WTC11 (cell line): ENCODE data around the gene LDLRAD3. TPM values are rescaled to one million over a fixed set of nuclear protein-coding genes. Genes with fewer than 3 reads are reported as not detected.

Experiments used
- ATAC-seq: fragments of 200-7000 bp; cut with Tn5 transposase; 2 replicates; pipeline ENCODE4 v1.10.0; 2021; ENCODE audit warnings: mild to moderate bottlenecking, moderate library complexity
- CTCF ChIA-PET: fragments of 300-600 bp; sonication (Branson Sonifier 250); formaldehyde crosslinking; loops from one replicate; lab custom pipeline; 2021; ENCODE audit warnings: antibody characterized with exemption; lab: Charles Lee
- POLR2A ChIA-PET: fragments of 350-600 bp; sonication (Branson Sonifier 250); formaldehyde crosslinking; loops from one replicate; lab custom pipeline; 2021; ENCODE audit warnings: antibody characterized with exemption; lab: Charles Lee
- DNase-seq: peaks from one replicate; pipeline ENCODE4 v3.0.0; 2021; ENCODE audit warnings: low spot score
- H3K27ac Mint-ChIP-seq: 2 replicates; pipeline ENCODE4 v1.8.0; 2021; ENCODE audit warnings: mixed read lengths
- H3K27me3 Mint-ChIP-seq: 2 replicates; pipeline ENCODE4 v1.8.0; 2021; ENCODE audit warnings: low read depth, mild to moderate bottlenecking, moderate library complexity, mixed read lengths
- H3K36me3 Mint-ChIP-seq: 2 replicates; pipeline ENCODE4 v1.8.0; 2021; ENCODE audit warnings: mixed read lengths
- H3K4me1 Mint-ChIP-seq: 2 replicates; pipeline ENCODE4 v1.8.0; 2022; ENCODE audit warnings: mixed read lengths
- H3K4me3 Mint-ChIP-seq: 2 replicates; pipeline ENCODE4 v1.8.0; 2021; ENCODE audit warnings: mild to moderate bottlenecking, moderate library complexity, mixed read lengths
- H3K9me3 Mint-ChIP-seq: 2 replicates; pipeline ENCODE4 v1.8.0; 2021; ENCODE audit warnings: mixed read lengths
- CREB1 ChIP-seq: sonication (generic); formaldehyde crosslinking; IDR thresholded peaks from 2 replicates; pipeline ENCODE4 v1.8.0; 2023; ENCODE audit warnings: mild to moderate bottlenecking, missing genetic modification reagents
- GABPB1 ChIP-seq: sonication (generic); formaldehyde crosslinking; IDR thresholded peaks from 2 replicates; pipeline ENCODE4 v1.8.1; 2023; ENCODE audit warnings: mild to moderate bottlenecking, missing genetic modification reagents
- GTF2I ChIP-seq: fragments of 250-450 bp; sonication (Bioruptor Pico); conservative IDR thresholded peaks from 2 replicates; pipeline ENCODE4 v1.4.0; 2021; ENCODE audit warnings: mild to moderate bottlenecking
- HMGA2 ChIP-seq: fragments of 250-450 bp; sonication (Bioruptor Pico); IDR thresholded peaks from 2 replicates; pipeline ENCODE4 v1.4.0; 2021; ENCODE audit warnings: mild to moderate bottlenecking, moderate library complexity
- NFATC4 ChIP-seq: fragments of 250-450 bp; sonication (Bioruptor Pico); IDR thresholded peaks from 2 replicates; pipeline ENCODE4 v1.9.0; 2021; ENCODE audit warnings: mild to moderate bottlenecking
- NFYB ChIP-seq: sonication (generic); formaldehyde crosslinking; conservative IDR thresholded peaks from 2 replicates; pipeline ENCODE4 v1.8.0; 2022; ENCODE audit warnings: low read depth, missing genetic modification reagents
- NR3C1 ChIP-seq: sonication (generic); formaldehyde crosslinking; conservative IDR thresholded peaks from 2 replicates; pipeline ENCODE4 v1.8.1; 2023; ENCODE audit warnings: low read depth, mild to moderate bottlenecking, missing genetic modification reagents
- RORB ChIP-seq: fragments of 250-450 bp; sonication (Bioruptor Pico); IDR thresholded peaks from 2 replicates; pipeline ENCODE4 v1.9.0; 2021; ENCODE audit warnings: mild to moderate bottlenecking
- SMAD4 ChIP-seq: sonication (generic); formaldehyde crosslinking; IDR thresholded peaks from 2 replicates; pipeline ENCODE4 v1.8.0; 2022; ENCODE audit warnings: mild to moderate bottlenecking, missing genetic modification reagents
- TEAD1 ChIP-seq: sonication (generic); formaldehyde crosslinking; IDR thresholded peaks from 2 replicates; pipeline ENCODE4 v1.8.0; 2022; ENCODE audit warnings: mild to moderate bottlenecking, missing genetic modification reagents
- ZNF138 ChIP-seq: sonication (generic); formaldehyde crosslinking; conservative IDR thresholded peaks from 2 replicates; pipeline ENCODE4 v1.8.1; 2022; ENCODE audit warnings: mild to moderate bottlenecking, moderate library complexity, missing genetic modification reagents
- ZNF416 ChIP-seq: fragments of 250-450 bp; sonication (Bioruptor Pico); IDR thresholded peaks from 2 replicates; pipeline ENCODE4 v1.9.0; 2021; ENCODE audit warnings: mild to moderate bottlenecking, inconsistent platforms
- ZNF671 ChIP-seq: fragments of 250-450 bp; sonication (Bioruptor Pico); IDR thresholded peaks from 2 replicates; pipeline ENCODE4 v1.8.0; 2021; ENCODE audit warnings: mild to moderate bottlenecking
- total RNA-seq: library from RNA; stranded (reverse); gene quantifications from 3 replicates; pipeline ENCODE4 v1.2.3, GENCODE V29; 2021
- TF ChIP-seq, protein P1 (sequence below): sonication (generic); formaldehyde crosslinking; IDR thresholded peaks from 2 replicates; pipeline ENCODE4 v1.8.1; 2022; ENCODE audit warnings: low read depth, mild to moderate bottlenecking, moderate library complexity, missing genetic modification reagents, borderline replicate concordance
- TF ChIP-seq, protein P2 (sequence below): sonication (generic); formaldehyde crosslinking; conservative IDR thresholded peaks from 2 replicates; pipeline ENCODE4 v1.8.1; 2023; ENCODE audit warnings: mild to moderate bottlenecking, low read depth, missing genetic modification reagents, moderate library complexity
- TF ChIP-seq, protein P3 (sequence below): sonication (generic); formaldehyde crosslinking; IDR thresholded peaks from 2 replicates; pipeline ENCODE4 v1.8.1; 2022; ENCODE audit warnings: mild to moderate bottlenecking, moderate library complexity, missing genetic modification reagents
- TF ChIP-seq, protein P4 (sequence below): fragments of 250-450 bp; sonication (Bioruptor Pico); IDR thresholded peaks from 2 replicates; pipeline ENCODE4 v1.9.0; 2021; ENCODE audit warnings: moderate library complexity, mild to moderate bottlenecking, inconsistent platforms, borderline replicate concordance
- TF ChIP-seq, protein P5 (sequence below): sonication (generic); formaldehyde crosslinking; IDR thresholded peaks from 2 replicates; pipeline ENCODE4 v1.8.0; 2023; ENCODE audit warnings: mild to moderate bottlenecking, missing genetic modification reagents
- TF ChIP-seq, protein P6 (sequence below): fragments of 200-600 bp; IDR thresholded peaks from 2 replicates; pipeline ENCODE4 v1.8.0; 2022; ENCODE audit warnings: antibody characterized with exemption

The LDLRAD3 gene
- total RNA-seq, 1 experiment from 2014 or later: 14.5 TPM

DNA sequence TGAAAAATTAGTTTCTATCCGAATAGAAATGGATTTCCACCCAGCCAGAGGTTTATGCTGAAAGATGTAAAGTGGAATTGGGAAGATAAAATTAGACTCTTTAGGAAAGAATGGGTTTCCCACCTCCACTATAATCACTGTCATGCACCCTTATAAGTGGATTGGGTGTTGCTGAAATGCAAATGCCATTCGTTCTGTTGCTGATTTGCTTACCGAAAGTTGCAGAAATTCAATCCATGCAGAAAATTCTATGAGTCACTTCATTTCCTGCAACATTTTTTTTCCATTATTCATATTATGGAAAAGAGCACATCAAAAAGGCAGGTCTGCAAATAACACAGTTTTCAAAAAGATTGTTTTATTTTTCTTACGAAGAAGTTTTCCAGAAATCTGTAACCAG lies 65.6 kb downstream of the LDLRAD3 start (continued):
- TF ChIP-seq TEAD1 (CRISPR knock-in tag) (no peak), NFYB (no peak), HMGA2 (CRISPR knock-in tag) (no peak), ZNF416 (CRISPR knock-in tag) (no peak)
- TF ChIP-seq, protein P1, sequence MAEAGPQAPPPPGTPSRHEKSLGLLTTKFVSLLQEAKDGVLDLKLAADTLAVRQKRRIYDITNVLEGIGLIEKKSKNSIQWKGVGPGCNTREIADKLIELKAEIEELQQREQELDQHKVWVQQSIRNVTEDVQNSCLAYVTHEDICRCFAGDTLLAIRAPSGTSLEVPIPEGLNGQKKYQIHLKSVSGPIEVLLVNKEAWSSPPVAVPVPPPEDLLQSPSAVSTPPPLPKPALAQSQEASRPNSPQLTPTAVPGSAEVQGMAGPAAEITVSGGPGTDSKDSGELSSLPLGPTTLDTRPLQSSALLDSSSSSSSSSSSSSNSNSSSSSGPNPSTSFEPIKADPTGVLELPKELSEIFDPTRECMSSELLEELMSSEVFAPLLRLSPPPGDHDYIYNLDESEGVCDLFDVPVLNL (CRISPR knock-in tag): no peak

DNA sequence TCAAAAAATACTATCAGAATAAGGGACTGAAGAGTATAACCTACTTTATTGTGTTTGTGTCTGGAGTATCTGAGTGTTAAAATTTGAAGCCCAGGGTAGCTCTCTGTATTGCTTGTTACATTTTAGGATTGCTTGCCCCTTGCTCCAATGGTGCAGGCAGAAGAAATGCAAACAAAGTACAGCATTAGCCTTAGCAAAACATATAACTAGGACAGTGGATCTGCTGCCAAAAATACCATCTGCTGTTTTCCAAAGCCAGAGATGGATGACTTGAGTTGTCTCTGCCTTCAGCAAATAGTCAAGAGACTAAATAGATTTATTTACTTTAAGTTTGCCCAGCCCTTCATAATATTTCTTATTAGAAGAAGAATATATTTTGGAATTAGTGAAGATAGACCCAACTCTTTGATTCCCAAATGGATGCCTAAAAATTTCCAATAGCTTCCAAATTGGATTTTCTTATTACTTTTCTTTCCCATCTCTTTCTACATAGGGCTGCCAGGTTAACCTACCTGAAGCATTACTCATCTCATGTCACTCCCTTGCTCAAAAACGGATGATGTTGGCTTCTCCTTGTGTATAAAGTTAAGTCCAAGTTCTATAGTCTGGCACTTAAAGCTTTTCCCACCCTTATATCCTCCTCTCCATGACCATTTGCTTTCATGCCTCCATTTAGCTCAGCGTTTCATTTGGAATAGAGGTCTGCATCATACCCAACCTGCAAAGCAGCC lies 66.3 kb downstream of the LDLRAD3 start:
- no peak overlapping the region for H3K4me3 Mint-ChIP-seq
- CTCF ChIA-PET: interaction anchor here (1.3 to 1.5 kb wide), 2 partner anchors 59 to 188 kb away, joined by 5 read pairs; no protein-coding TSS in a partner anchor
- H3K27me3 Mint-ChIP-seq: no peaks in the 10 kb centered on the region

DNA sequence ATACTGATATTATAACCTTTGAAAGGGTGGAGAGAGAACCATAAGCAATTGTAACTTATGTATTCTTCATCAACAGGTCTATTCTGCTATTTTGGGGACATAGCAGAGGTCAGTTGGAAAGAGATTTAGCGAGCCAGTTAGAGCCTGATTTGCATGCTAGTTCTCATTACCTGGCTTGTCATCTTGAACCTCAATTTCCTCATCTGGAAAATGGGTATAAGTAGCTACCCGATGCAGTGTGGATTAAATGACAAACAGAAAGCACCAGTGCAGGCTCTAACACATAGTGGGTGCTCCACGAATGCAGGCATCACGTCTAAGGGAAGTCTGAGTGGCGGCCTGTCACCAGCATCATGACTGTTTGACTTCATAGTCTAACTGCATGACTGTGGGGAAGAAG lies 67.7 kb downstream of the LDLRAD3 start:
- ATAC-seq: no peak
- CTCF ChIA-PET: interaction anchor here (1.5 kb wide), 1 partner anchor 58 kb away, joined by 5 read pairs; no protein-coding TSS in a partner anchor
- Mint-ChIP-seq H3K4me1 (peaks cover 35% of the 10 kb centered on the region), H3K36me3 (no peaks in the 10 kb centered on the region), H3K27me3 (no peaks in the 10 kb centered on the region), H3K4me3 (no peak overlapping the region), H3K9me3 (peaks cover 5% of the 10 kb centered on the region; the same call in 1 of the 2 replicates), H3K27ac (no peak overlapping the region)
- DNase-seq: no peak
- TF ChIP-seq ZNF138 (CRISPR knock-in tag) (no peak), GABPB1 (CRISPR knock-in tag) (no peak)
- TF ChIP-seq, protein P2, sequence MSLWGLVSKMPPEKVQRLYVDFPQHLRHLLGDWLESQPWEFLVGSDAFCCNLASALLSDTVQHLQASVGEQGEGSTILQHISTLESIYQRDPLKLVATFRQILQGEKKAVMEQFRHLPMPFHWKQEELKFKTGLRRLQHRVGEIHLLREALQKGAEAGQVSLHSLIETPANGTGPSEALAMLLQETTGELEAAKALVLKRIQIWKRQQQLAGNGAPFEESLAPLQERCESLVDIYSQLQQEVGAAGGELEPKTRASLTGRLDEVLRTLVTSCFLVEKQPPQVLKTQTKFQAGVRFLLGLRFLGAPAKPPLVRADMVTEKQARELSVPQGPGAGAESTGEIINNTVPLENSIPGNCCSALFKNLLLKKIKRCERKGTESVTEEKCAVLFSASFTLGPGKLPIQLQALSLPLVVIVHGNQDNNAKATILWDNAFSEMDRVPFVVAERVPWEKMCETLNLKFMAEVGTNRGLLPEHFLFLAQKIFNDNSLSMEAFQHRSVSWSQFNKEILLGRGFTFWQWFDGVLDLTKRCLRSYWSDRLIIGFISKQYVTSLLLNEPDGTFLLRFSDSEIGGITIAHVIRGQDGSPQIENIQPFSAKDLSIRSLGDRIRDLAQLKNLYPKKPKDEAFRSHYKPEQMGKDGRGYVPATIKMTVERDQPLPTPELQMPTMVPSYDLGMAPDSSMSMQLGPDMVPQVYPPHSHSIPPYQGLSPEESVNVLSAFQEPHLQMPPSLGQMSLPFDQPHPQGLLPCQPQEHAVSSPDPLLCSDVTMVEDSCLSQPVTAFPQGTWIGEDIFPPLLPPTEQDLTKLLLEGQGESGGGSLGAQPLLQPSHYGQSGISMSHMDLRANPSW (CRISPR knock-in tag): no peak
- POLR2A ChIA-PET: no interaction called here

More for the DNA sequence above, 66.3 kb downstream of the LDLRAD3 start:
- POLR2A ChIA-PET: no interaction called here
- Mint-ChIP-seq H3K4me1 (peaks cover 31% of the 10 kb centered on the region), H3K27ac (no peak overlapping the region), H3K36me3 (peaks cover 11% of the 10 kb centered on the region), H3K9me3 (peaks cover 14% of the 10 kb centered on the region)
- DNase-seq (no peak), ATAC-seq (no peak)
- no peak for TF ChIP-seq HMGA2 (CRISPR knock-in tag)
- TF ChIP-seq, protein P3, sequence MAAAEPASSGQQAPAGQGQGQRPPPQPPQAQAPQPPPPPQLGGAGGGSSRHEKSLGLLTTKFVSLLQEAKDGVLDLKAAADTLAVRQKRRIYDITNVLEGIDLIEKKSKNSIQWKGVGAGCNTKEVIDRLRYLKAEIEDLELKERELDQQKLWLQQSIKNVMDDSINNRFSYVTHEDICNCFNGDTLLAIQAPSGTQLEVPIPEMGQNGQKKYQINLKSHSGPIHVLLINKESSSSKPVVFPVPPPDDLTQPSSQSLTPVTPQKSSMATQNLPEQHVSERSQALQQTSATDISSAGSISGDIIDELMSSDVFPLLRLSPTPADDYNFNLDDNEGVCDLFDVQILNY: no peak
- TF ChIP-seq, protein P4, sequence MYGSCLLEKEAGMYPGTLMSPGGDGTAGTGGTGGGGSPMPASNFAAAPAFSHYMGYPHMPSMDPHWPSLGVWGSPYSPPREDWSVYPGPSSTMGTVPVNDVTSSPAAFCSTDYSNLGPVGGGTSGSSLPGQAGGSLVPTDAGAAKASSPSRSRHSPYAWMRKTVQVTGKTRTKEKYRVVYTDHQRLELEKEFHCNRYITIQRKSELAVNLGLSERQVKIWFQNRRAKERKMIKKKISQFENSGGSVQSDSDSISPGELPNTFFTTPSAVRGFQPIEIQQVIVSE: no peak

DNA sequence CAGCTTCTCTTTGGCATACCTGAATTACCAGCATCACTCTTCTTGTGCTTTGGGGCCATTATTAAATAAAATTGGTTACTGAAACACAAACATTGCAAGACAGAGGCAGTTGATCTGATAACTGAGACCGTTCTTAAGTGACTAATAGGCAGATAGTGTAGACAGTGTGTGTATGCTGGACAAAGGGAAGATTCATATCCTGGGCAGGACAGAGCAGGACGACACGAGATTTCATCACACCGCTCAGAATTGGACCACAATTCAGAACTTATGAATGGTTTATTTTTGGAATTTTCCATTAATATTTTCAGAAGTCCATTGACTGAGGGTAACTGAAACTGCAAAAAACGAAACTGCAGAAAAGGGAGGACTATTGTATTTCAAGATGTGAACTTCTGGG lies 68.6 kb downstream of the LDLRAD3 start:
- no peak for TF ChIP-seq SMAD4
- no peak for TF ChIP-seq GTF2I (CRISPR knock-in tag)
- no peak for TF ChIP-seq CREB1 (CRISPR knock-in tag)
- TF ChIP-seq, protein P5, sequence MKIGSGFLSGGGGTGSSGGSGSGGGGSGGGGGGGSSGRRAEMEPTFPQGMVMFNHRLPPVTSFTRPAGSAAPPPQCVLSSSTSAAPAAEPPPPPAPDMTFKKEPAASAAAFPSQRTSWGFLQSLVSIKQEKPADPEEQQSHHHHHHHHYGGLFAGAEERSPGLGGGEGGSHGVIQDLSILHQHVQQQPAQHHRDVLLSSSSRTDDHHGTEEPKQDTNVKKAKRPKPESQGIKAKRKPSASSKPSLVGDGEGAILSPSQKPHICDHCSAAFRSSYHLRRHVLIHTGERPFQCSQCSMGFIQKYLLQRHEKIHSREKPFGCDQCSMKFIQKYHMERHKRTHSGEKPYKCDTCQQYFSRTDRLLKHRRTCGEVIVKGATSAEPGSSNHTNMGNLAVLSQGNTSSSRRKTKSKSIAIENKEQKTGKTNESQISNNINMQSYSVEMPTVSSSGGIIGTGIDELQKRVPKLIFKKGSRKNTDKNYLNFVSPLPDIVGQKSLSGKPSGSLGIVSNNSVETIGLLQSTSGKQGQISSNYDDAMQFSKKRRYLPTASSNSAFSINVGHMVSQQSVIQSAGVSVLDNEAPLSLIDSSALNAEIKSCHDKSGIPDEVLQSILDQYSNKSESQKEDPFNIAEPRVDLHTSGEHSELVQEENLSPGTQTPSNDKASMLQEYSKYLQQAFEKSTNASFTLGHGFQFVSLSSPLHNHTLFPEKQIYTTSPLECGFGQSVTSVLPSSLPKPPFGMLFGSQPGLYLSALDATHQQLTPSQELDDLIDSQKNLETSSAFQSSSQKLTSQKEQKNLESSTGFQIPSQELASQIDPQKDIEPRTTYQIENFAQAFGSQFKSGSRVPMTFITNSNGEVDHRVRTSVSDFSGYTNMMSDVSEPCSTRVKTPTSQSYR (CRISPR knock-in tag): no peak
- TF ChIP-seq, protein P6, sequence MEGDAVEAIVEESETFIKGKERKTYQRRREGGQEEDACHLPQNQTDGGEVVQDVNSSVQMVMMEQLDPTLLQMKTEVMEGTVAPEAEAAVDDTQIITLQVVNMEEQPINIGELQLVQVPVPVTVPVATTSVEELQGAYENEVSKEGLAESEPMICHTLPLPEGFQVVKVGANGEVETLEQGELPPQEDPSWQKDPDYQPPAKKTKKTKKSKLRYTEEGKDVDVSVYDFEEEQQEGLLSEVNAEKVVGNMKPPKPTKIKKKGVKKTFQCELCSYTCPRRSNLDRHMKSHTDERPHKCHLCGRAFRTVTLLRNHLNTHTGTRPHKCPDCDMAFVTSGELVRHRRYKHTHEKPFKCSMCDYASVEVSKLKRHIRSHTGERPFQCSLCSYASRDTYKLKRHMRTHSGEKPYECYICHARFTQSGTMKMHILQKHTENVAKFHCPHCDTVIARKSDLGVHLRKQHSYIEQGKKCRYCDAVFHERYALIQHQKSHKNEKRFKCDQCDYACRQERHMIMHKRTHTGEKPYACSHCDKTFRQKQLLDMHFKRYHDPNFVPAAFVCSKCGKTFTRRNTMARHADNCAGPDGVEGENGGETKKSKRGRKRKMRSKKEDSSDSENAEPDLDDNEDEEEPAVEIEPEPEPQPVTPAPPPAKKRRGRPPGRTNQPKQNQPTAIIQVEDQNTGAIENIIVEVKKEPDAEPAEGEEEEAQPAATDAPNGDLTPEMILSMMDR: no peak
- TF ChIP-seq RORB (CRISPR knock-in tag): no peak
- no peak for TF ChIP-seq ZNF671
- no peak for TF ChIP-seq NR3C1 (CRISPR knock-in tag)
- TF ChIP-seq NFATC4 (CRISPR knock-in tag): no peak
- no peak for TF ChIP-seq ZNF138 (CRISPR knock-in tag)
- TF ChIP-seq, all 79 proteins: peak for 0
- ChIA-PET CTCF (no interaction called here), POLR2A (no interaction called here)
- Mint-ChIP-seq H3K27ac (no peak overlapping the region), H3K4me1 (peaks cover 30% of the 10 kb centered on the region), H3K36me3 (no peaks in the 10 kb centered on the region), H3K9me3 (peaks cover 5% of the 10 kb centered on the region; the same call in 1 of the 2 replicates), H3K27me3 (no peaks in the 10 kb centered on the region), H3K4me3 (no peak overlapping the region)
- no peak for ATAC-seq
- no peak for DNase-seq
